Liver (tissue), 9 donors: ENCODE measurements around the gene SP2. TPM values are rescaled to one million over a fixed set of nuclear protein-coding genes. Genes with fewer than 3 reads are reported as not detected.

ENCODE experiments used
- DNase-seq: peaks from one replicate; pipeline ENCODE4 v3.0.0-alpha.2; 2017; ENCODE audit warnings: low spot score
- H3K27ac ChIP-seq, 2 donors: one replicate each; pipeline ENCODE4 v1.7.0; 2013; ENCODE audit warnings: inconsistent platforms in 2 of 2, low read length in 2 of 2, control low read depth in 1 of 2, low read depth in 1 of 2, mild to moderate bottlenecking in 1 of 2
- H3K27me3 ChIP-seq, 4 donors: one replicate each; pipeline versions ENCODE4 v1.6.1 to v1.7.0; 2013; ENCODE audit warnings: low read length in 3 of 4, inconsistent platforms in 1 of 4, mild to moderate bottlenecking in 1 of 4, moderate library complexity in 1 of 4; ENCODE audit not compliant: control insufficient read depth in 4 of 4, insufficient read depth in 4 of 4
- H3K36me3 ChIP-seq, 4 donors: one replicate each; pipeline versions ENCODE4 v1.6.1 to v1.7.0; 2013; ENCODE audit warnings: low read length in 3 of 4, mild to moderate bottlenecking in 3 of 4, low read depth in 1 of 4, moderate library complexity in 1 of 4; ENCODE audit not compliant: control insufficient read depth in 4 of 4, insufficient read depth in 3 of 4
- H3K4me1 ChIP-seq, 4 donors: one replicate each; pipeline versions ENCODE4 v1.6.1 to v1.7.0; 2013; ENCODE audit warnings: low read length in 3 of 4, mild to moderate bottlenecking in 3 of 4, moderate library complexity in 1 of 4; ENCODE audit not compliant: control insufficient read depth in 4 of 4, insufficient read depth in 4 of 4
- H3K4me3 ChIP-seq, 3 donors: one replicate each; pipeline versions ENCODE4 v1.6.1 to v1.7.0; 2013; ENCODE audit warnings: low read length in 3 of 3, control low read depth in 1 of 3, low read depth in 1 of 3, mild to moderate bottlenecking in 1 of 3
- H3K9ac ChIP-seq, 2 donors: one replicate each; pipeline ENCODE4 v1.7.0; 2013; ENCODE audit warnings: low read length in 2 of 2, mild to moderate bottlenecking in 2 of 2, moderate library complexity in 2 of 2, control low read depth in 1 of 2, low read depth in 1 of 2
- H3K9me3 ChIP-seq, 4 donors: one replicate each; pipeline versions ENCODE4 v1.6.1 to v1.7.0; 2013; ENCODE audit warnings: low read length in 3 of 4; ENCODE audit not compliant: control insufficient read depth in 4 of 4
- CTCF ChIP-seq: fragments of 150-350 bp; IDR thresholded peaks from 2 replicates; pipeline ENCODE4 v1.5.1; 2017; ENCODE audit warnings: improper control_type of control experiment, low read depth, low read length; ENCODE audit not compliant: missing input control
- EGR1 ChIP-seq, 2 donors: IDR thresholded peaks; 2 replicates each; pipeline ENCODE4 v1.6.1; 2016 to 2018; ENCODE audit warnings: antibody characterized with exemption in 2 of 2, low read depth in 2 of 2
- FOXA1 ChIP-seq: IDR thresholded peaks from 2 replicates; pipeline ENCODE4 v1.6.1; 2016; ENCODE audit warnings: antibody characterized with exemption
- FOXA2 ChIP-seq: IDR thresholded peaks from 2 replicates; pipeline ENCODE4 v1.6.1; 2016; ENCODE audit warnings: antibody characterized with exemption
- GABPA ChIP-seq, 2 donors: IDR thresholded peaks in 1 of 2; conservative IDR thresholded peaks in 1 of 2; 2 replicates each; pipeline ENCODE4 v1.6.1; 2016; ENCODE audit warnings: antibody characterized with exemption in 2 of 2, mild to moderate bottlenecking in 1 of 2, moderate library complexity in 1 of 2
- HNF4A ChIP-seq, 2 donors: conservative IDR thresholded peaks; 2 replicates each; pipeline ENCODE4 v1.6.1; 2016; ENCODE audit warnings: antibody characterized with exemption in 2 of 2, mild to moderate bottlenecking in 2 of 2
- HNF4G ChIP-seq: IDR thresholded peaks from 2 replicates; pipeline ENCODE4 v1.6.1; 2016; ENCODE audit warnings: antibody characterized with exemption
- JUND ChIP-seq, 2 donors: IDR thresholded peaks; 2 replicates each; pipeline ENCODE4 v1.6.1; 2016; ENCODE audit warnings: antibody characterized with exemption in 2 of 2
- MAX ChIP-seq: IDR thresholded peaks from 2 replicates; pipeline ENCODE4 v1.6.1; 2016; ENCODE audit warnings: antibody characterized with exemption
- NR2F2 ChIP-seq: IDR thresholded peaks from 2 replicates; pipeline ENCODE4 v1.6.1; 2016; ENCODE audit warnings: antibody characterized with exemption
- RAD21 ChIP-seq, 2 donors: IDR thresholded peaks; 2 replicates each; pipeline ENCODE4 v1.6.1; 2016; ENCODE audit warnings: antibody characterized with exemption in 2 of 2, mild to moderate bottlenecking in 2 of 2
- REST ChIP-seq: IDR thresholded peaks from 2 replicates; pipeline ENCODE4 v1.6.1; 2016; ENCODE audit warnings: antibody characterized with exemption, mild to moderate bottlenecking
- RXRA ChIP-seq, 2 donors: IDR thresholded peaks; 2 replicates each; pipeline ENCODE4 v1.6.1; 2017 to 2018; ENCODE audit warnings: antibody characterized with exemption in 2 of 2, mild to moderate bottlenecking in 1 of 2
- SP1 ChIP-seq: IDR thresholded peaks from 2 replicates; pipeline ENCODE4 v1.6.1; 2018; ENCODE audit warnings: antibody characterized with exemption, mild to moderate bottlenecking
- TAF1 ChIP-seq: conservative IDR thresholded peaks from 2 replicates; pipeline ENCODE4 v1.6.1; 2016; ENCODE audit warnings: antibody characterized with exemption, mild to moderate bottlenecking
- YY1 ChIP-seq: IDR thresholded peaks from 2 replicates; pipeline ENCODE4 v1.6.1; 2016; ENCODE audit warnings: antibody characterized with exemption, mild to moderate bottlenecking
- ZBTB33 ChIP-seq: IDR thresholded peaks from 2 replicates; pipeline ENCODE4 v1.6.1; 2016; ENCODE audit warnings: antibody characterized with exemption
- polyA plus RNA-seq, 2 donors: library from polyadenylated mRNA; stranded (reverse) in 1 of 2; unstranded in 1 of 2; fragments of 200-250 nt in 1 of 2; fragments of >200 nt in 1 of 2; fragmentation: Nextera tagmentation in 1 of 2; extraction: Ambion mirVana in 1 of 2; gene quantifications; one replicate each; pipeline versions ENCODE4 v1.2.1 to v1.2.3, GENCODE V29; 2013 to 2015
- total RNA-seq, 2 donors: library from RNA; depleted of rRNA; stranded (reverse); fragments of >200 nt; gene quantifications; one replicate each; pipeline ENCODE4 v1.2.3, GENCODE V29; 2014
- TF ChIP-seq, protein P1 (sequence below): IDR thresholded peaks from 2 replicates; pipeline ENCODE4 v1.6.1; 2016; ENCODE audit warnings: antibody characterized with exemption
- donor health status: healthy.
- donor health status: healthy.
- donor health status: healthy.
- donor health status: healthy.
- donor health status: healthy.

SP2 gene
- total and polyA plus RNA-seq, 4 donors = 2.2 to 5.7 (median 3.8) TPM

DNA sequence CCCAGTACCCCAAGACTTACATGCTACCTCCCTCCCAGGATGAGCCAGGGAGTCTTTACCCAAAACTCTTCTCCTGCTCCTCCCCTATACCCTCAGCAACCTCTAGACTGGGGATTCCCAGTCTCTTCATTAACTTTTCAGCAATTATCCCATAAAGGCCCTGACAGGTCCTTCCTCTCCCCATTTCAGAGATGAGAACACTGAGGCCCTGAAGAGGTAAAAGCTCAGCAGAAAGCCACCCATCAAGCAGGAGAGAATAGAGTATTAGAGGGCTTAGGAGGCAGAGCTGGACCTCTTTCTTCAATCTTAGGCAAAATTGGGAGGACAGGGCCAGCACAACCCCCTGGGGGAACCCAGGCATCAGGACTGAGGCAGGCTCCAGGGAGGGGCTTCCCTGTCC, 39.2 kb upstream of the SP2 start:
- H3K9ac ChIP-seq = no peak overlapping the region
- H3K4me3 ChIP-seq = no peak overlapping the region
- H3K4me1 ChIP-seq = no peaks in the 10 kb centered on the region
- peaks cover 0 to 11% (median 6%) of the 10 kb centered on the region in 4 donors for H3K27me3 ChIP-seq
- H3K36me3 ChIP-seq = no peaks in the 10 kb centered on the region
- H3K27ac ChIP-seq = no peak overlapping the region
- TF ChIP-seq TAF1 = no peak
- TF ChIP-seq FOXA1 = no peak
- no peak for TF ChIP-seq GABPA (IDR thresholded peaks at IDR 0.05 in 1 of 2, conservative IDR thresholded peaks at IDR 0.05 in 1 of 2)
- no peak for TF ChIP-seq HNF4G
- no peak for TF ChIP-seq RXRA (IDR thresholded peaks at IDR 0.05)
- no peak for TF ChIP-seq NR2F2
- no peak for TF ChIP-seq CTCF
- no peak for TF ChIP-seq RAD21 (IDR thresholded peaks at IDR 0.05)
- TF ChIP-seq SP1 = no peak
- no peak for TF ChIP-seq JUND (IDR thresholded peaks at IDR 0.05)
- TF ChIP-seq EGR1 (IDR thresholded peaks at IDR 0.05; ENCODE audit: low read depth in 2 of 2) = no peak
- TF ChIP-seq REST = no peak
- no peak for TF ChIP-seq FOXA2
- no peak for TF ChIP-seq HNF4A (conservative IDR thresholded peaks at IDR 0.05)
- TF ChIP-seq YY1 = no peak
- TF ChIP-seq MAX = no peak
- TF ChIP-seq, protein P1, sequence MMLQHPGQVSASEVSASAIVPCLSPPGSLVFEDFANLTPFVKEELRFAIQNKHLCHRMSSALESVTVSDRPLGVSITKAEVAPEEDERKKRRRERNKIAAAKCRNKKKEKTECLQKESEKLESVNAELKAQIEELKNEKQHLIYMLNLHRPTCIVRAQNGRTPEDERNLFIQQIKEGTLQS = no peak
- no peak for TF ChIP-seq ZBTB33
- DNase-seq = no peak
- H3K9me3 ChIP-seq = no peaks in the 10 kb centered on the region
